ENCODE results near the gene MAGI3. TPM values are rescaled to one million over a fixed set of nuclear protein-coding genes. Genes with fewer than 3 reads are reported as not detected.
"Not testable (repeated sequence)": the region's sequence is repeated elsewhere in the genome, so short reads cannot be mapped to it uniquely, and the experiment has no call there.

MAGI3 gene
- total and polyA plus RNA-seq, 9 donors, result 5.3 to 20.8 (median 15.4) TPM

DNA sequence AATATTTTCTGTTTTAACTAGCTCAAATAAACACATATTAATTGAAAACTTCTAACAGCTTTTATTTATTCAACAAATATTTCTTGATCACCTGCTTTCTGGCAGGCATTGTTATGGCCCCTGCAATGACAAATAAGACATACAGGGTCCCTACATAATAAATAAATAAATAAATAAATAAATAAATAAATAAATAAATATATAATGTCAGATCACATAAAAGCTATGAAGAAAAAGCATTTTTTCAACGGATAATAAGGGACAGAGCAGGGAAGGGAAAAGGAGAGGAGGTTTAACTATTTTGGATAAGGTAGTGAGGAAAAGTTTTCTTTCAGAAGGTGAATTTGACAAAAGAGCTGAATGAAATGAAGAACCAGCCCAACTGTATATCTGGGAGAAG is 115.0 kb downstream of the MAGI3 start:
- no peaks in the 10 kb centered on the region for H3K9me3 ChIP-seq
- no peaks in the 10 kb centered on the region for H3K36me3 ChIP-seq
- intact Hi-C loops (cut with DNase I), result no loop called here
- no peaks in the 10 kb centered on the region for H3K27me3 ChIP-seq
- DNase-seq, result no peak
- TF ChIP-seq, protein P1, sequence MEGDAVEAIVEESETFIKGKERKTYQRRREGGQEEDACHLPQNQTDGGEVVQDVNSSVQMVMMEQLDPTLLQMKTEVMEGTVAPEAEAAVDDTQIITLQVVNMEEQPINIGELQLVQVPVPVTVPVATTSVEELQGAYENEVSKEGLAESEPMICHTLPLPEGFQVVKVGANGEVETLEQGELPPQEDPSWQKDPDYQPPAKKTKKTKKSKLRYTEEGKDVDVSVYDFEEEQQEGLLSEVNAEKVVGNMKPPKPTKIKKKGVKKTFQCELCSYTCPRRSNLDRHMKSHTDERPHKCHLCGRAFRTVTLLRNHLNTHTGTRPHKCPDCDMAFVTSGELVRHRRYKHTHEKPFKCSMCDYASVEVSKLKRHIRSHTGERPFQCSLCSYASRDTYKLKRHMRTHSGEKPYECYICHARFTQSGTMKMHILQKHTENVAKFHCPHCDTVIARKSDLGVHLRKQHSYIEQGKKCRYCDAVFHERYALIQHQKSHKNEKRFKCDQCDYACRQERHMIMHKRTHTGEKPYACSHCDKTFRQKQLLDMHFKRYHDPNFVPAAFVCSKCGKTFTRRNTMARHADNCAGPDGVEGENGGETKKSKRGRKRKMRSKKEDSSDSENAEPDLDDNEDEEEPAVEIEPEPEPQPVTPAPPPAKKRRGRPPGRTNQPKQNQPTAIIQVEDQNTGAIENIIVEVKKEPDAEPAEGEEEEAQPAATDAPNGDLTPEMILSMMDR (IDR thresholded peaks at IDR 0.05), result no peak
- no peak overlapping the region for H3K4me3 ChIP-seq
- no peaks in the 10 kb centered on the region for H3K4me1 ChIP-seq (ENCODE audit: insufficient read depth)
- H3K27ac ChIP-seq, result no peak overlapping the region
- WGBS, 3 donors, result 76 to 91% (median 82%) methylated on average over 1 of the region's 1 CpG

DNA sequence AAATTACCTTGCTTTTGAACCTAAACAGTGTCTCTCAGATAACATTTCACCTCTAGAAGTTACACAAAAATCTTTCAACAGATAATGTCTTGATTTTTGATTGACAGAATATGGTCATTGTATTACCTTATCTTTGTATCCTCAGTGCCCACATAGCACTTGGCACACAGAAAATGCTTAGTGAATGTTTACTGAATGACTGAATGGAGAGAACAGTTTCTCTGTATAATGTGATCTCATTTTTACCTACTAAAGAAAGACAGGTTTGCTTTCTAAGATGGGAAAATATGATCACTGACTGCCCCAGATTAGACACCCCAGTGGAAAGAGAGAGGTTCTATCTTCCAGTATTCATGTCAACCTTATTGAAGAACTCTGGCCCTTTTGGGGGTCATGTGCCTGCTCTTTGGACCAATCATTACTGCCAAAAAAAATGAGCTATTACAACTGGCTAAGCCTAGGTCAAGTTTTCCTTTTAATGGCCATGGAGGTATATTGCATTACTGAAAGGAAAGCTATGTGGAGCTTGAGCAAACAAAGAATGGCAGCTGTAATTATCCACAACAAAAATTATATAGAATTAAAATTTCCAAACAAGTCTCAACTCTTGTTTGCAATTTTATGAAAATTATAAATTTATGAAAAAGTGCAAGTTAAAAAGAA is 117.4 kb downstream of the MAGI3 start:
- Histone ChIP-seq H3K27me3 (no peaks in the 10 kb centered on the region), H3K36me3 (no peaks in the 10 kb centered on the region), H3K4me3 (no peak overlapping the region), H3K9me3 (no peaks in the 10 kb centered on the region), H3K27ac (no peak overlapping the region), H3K4me1 (ENCODE audit: insufficient read depth) (no peaks in the 10 kb centered on the region)
- TF ChIP-seq POLR2A (IDR thresholded peaks at IDR 0.05) (no peak), EP300 (IDR thresholded peaks at IDR 0.05) (no peak)
- TF ChIP-seq, protein P1 (IDR thresholded peaks at IDR 0.05), result no peak
- intact Hi-C loops (cut with DNase I), result no loop called here
- DNase-seq, result no peak

DNA sequence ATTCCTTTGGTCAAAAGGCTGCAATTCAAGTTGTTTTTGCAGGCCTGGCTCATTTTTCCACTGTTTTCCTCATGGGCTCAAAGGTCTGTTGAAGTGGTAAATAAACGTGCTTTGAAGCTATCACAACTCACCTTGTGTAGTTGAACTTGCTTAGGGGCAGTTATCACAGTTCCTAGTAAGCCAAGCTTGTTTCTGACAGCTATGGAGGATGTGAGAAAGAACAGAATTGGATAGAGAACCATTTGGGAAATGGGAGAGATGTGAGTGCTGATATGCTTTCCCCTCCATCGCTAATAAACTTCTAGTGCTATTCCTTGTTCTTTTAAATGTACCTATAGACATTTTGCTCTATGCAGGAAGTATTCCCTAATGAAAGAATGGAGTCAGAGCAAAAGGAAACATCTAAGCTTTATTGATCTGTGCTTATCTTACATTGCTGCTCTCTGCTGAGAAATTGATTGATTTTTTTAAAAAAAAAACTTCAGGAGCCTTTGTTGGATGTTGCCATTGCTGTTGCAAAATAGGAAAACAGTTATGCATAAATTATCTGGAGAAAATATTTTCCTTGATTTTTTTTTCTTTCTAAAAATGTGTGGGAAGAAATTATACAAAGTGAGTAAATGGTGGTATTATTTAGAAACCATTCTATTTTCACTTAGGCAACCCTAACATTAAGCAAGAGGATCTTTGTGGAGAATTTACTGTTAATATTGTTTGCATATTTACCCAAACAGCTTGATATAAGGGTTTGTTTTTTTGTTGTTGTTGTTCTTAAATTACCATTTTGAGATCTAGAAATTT is 118.2 kb downstream of the MAGI3 start:
- DNase-seq, result no peak
- WGBS, 3 donors, result 55 to 64% (median 60%) methylated on average over 2 of the region's 2 CpGs
- intact Hi-C loops (cut with DNase I), result no loop called here

DNA sequence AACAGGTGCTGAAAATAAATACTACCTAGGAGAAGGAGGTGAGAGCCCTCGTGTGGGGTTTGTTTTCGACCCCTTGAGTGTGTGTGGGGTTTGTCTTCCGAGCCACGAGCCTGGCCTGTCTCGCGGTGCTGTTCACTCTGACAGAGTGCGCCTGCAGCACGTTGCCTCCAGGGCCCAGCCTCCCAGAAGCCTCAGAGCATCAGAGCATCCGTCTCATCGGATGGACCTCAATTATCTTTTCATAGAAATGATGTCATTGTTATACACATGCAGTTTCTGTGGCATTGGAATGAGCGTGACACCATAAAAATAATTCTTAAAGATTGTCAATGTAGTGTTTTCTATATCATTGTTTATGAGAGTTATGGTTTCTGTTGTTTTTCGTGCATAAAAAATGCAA is 119.5 kb downstream of the MAGI3 start:
- intact Hi-C loops (cut with DNase I); H3K9me3 ChIP-seq; H3K4me1 ChIP-seq (ENCODE audit: insufficient read depth); DNase-seq; H3K27me3 ChIP-seq; H3K4me3 ChIP-seq; H3K36me3 ChIP-seq; H3K27ac ChIP-seq: not testable (repeated sequence)
- 96 to 98% (median 96%) methylated on average over 6 to 11 of the region's 12 CpGs for WGBS, 3 donors

More for the DNA sequence above, 118.2 kb downstream of the MAGI3 start:
- TF ChIP-seq EP300 (IDR thresholded peaks at IDR 0.05) (no peak), POLR2A (IDR thresholded peaks at IDR 0.05) (no peak)
- TF ChIP-seq, protein P1 (IDR thresholded peaks at IDR 0.05), result no peak
- H3K4me3 ChIP-seq, result no peak overlapping the region
- H3K9me3 ChIP-seq, result no peaks in the 10 kb centered on the region
- H3K27me3 ChIP-seq, result no peaks in the 10 kb centered on the region
- no peaks in the 10 kb centered on the region for H3K36me3 ChIP-seq
- H3K4me1 ChIP-seq (ENCODE audit: insufficient read depth), result no peaks in the 10 kb centered on the region
- no peak overlapping the region for H3K27ac ChIP-seq

DNA sequence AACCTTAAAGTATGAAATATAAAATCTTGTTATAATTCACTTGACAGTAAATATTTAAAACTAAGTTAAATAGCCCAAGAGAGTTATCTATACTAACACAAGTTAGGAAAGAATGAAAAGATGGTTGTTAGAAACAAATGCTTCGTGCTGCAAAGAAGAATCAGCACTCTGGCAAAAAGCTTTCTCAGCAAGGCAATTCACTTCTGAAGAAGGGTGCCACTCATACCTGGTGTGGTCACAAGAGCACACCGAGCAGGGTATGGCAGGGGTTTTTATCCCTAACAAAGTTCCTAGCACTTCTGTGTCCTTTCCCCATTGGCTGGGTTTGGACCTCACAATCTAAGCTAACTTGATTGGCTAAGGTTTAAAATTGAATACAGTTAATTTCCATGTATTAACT is 121.0 kb downstream of the MAGI3 start:
- H3K4me1 ChIP-seq (ENCODE audit: insufficient read depth), result no peaks in the 10 kb centered on the region
- TF ChIP-seq POLR2A (IDR thresholded peaks at IDR 0.05), result no peak
- TF ChIP-seq EP300 (IDR thresholded peaks at IDR 0.05), result no peak
- TF ChIP-seq, protein P1 (IDR thresholded peaks at IDR 0.05), result no peak
- WGBS, 3 donors, result 94 to 99% (median 95%) methylated on average over 2 of the region's 2 CpGs
- H3K4me3 ChIP-seq, result no peak overlapping the region
- H3K36me3 ChIP-seq, result no peaks in the 10 kb centered on the region
- intact Hi-C loops (cut with DNase I), result no loop called here
- no peaks in the 10 kb centered on the region for H3K9me3 ChIP-seq
- no peaks in the 10 kb centered on the region for H3K27me3 ChIP-seq
- DNase-seq, result no peak
- no peak overlapping the region for H3K27ac ChIP-seq
